ENCODE data around the gene IFNW1. TPM values are rescaled to one million over a fixed set of nuclear protein-coding genes. Genes with fewer than 3 reads are reported as not detected.

Gene IFNW1
- total RNA-seq, 1 experiment from 2014 or later: not detected

DNA sequence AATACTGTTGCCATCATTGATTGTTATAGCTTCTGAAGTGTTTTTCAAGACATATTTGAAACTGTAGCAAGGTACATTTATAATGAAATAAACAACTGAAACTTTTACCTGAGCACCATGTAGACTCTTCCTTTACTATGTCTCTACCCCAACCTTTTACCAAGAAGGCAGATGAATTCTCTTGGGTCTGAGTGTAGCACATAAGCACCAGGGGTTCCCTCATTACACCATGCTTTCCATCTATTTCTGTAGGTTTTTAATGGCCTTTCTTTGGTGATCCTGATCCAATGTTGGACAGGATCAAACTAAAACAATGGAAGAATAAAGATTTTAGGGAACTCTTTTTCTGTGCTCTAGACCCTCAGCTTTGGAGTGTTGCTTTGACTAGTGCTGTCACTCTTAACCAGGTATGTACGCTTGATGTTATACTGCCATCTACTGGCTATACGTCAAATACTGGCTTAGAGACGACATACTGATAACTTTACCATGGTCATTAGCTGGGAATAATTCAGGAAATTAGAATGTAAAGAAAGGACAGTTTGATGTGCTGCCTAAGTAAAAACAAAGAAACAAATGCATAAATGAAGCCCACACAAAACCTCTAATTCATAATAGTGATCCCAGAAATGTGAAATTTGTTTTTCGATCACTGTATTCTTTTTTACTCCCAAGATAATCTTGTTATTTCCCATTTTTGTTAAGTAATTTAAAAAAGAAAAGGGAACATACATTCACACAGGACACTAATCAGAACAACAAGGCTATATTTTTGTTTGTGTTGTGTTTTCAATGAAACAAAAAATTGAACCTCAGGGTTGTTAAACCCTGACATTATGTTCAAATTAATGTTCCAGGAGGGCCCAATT lies 30.7 kb downstream of the IFNW1 start:
- peak; percentile 72 for DNase-seq (ENCODE audit: low read depth)

GRCh38 chr9:21104787-21105186 lies 36.8 kb downstream of the IFNW1 start:
- DNase-seq (ENCODE audit: low read depth): no peak

DNA sequence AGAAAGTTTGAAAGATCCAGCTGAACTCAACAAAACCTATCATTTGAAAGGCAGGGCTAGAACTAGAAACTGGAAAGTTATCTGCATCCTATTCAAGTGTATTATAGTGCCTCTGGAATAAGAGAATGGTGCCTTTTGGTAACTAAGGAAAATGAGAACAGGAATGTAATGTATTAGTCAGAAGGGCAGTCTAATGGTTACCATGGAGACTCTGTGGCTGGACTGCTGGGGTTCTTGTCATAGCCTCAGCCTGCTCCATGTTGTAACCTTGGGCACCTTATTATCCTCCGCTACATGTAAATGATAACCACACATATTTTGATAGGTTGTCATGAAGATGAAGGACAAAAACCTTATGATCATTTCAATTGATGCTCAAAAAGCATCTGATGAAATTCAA lies 39.3 kb downstream of the IFNW1 start:
- DNase-seq (ENCODE audit: low read depth): peak; percentile 43

DNA sequence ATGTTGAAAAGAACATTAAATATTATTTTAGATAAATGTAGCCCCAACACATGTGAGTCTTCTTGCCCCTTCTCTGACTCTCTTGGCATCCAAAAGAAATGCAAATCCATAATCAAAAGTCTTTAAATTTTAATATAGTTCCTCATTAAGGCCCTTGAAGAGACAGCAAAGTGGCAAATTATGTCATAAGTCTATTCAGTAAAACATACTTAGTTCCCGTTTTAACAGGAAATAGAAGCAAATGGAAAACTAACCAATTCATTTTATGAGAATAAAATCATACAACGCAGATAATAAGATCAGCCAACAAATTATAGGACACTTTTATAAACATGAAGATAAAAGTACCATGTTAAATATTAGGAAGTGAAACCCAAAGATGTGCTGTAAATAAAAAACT lies 43.8 kb downstream of the IFNW1 start:
- DNase-seq (ENCODE audit: low read depth): no peak

DNA sequence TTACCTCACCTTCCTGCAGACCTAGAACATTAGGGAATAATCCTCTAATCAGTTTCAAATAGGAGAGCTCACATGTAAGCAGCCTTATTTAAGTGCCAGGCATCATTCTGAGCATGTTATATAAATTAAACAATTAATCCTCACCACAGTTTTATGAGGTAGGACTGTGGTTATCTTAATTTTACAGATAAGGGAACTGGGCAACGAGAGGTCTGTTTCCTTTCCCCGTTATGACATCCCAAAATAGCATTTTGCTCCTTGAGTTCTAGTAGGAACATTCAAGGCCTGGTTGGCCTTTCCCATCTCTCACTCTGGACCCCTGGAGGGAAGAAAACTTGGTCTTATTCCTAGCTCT lies 44.8 kb downstream of the IFNW1 start:
- no peak for DNase-seq (ENCODE audit: low read depth)

- peak; percentile 60 for DNase-seq (ENCODE audit: low read depth)
Measured at GRCh38 chr9:21096172-21096900, 45.3 kb downstream of the IFNW1 start.

DNA sequence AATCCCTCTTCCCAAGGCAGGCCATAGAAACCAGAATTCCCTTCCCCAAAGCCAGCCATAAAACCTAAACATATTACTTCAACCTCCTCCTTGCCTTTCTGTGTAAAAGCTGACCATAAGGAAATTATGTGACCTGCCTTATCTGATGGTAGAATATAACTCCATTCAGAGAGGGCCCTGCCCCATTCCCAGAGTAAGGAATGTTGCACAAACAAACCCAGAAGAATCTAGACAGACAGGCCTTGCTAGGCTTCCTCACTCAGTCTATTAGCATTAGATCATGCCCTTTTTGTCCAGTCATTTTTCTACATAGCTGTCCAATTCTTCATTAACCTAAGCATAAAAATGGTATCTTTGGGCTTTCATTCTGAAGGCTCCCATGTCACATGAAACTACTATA lies 46.1 kb downstream of the IFNW1 start:
- no peak for DNase-seq (ENCODE audit: low read depth)

Other genes with a start within 250 kb of the IFNW1 start
- 0.34 and 0.38 TPM in 2 replicates for gene HACD4, start 110.2 kb downstream of the IFNW1 start, total RNA-seq (2014; rRNA removed)
- gene IFNB1, start 63.9 kb downstream of the IFNW1 start, total RNA-seq (2014; rRNA removed): not detected in 2 replicates
- gene IFNA21, start 24.8 kb upstream of the IFNW1 start, total RNA-seq (2014; rRNA removed): not detected in 2 replicates
- gene IFNA4, start 45.8 kb upstream of the IFNW1 start, total RNA-seq (2014; rRNA removed): not detected in 2 replicates
- gene IFNA7, start 60.4 kb upstream of the IFNW1 start, total RNA-seq (2014; rRNA removed): not detected in 2 replicates
- gene IFNA10, start 65.3 kb upstream of the IFNW1 start, total RNA-seq (2014; rRNA removed): not detected in 2 replicates
- gene IFNA16, start 75.5 kb upstream of the IFNW1 start, total RNA-seq (2014; rRNA removed): not detected in 2 replicates
- not detected in 2 replicates for gene IFNA17, start 86.4 kb upstream of the IFNW1 start, total RNA-seq (2014; rRNA removed)
- not detected in 2 replicates for gene IFNA14, start 98.2 kb upstream of the IFNW1 start, total RNA-seq (2014; rRNA removed)
- gene IFNA5, start 163.5 kb upstream of the IFNW1 start, total RNA-seq (2014; rRNA removed): not detected in 2 replicates
- 35.5 and 39.4 TPM in 2 replicates for gene KLHL9, start 193.6 kb upstream of the IFNW1 start, total RNA-seq (2014; rRNA removed)
- not detected in 2 replicates for gene IFNA6, start 209.1 kb upstream of the IFNW1 start, total RNA-seq (2014; rRNA removed)
- gene IFNA13, start 226.2 kb upstream of the IFNW1 start, total RNA-seq (2014; rRNA removed): not detected in 2 replicates
- gene IFNA2, start 243.6 kb upstream of the IFNW1 start, total RNA-seq (2014; rRNA removed): not detected in 2 replicates

Measured in LHCN-M2 (cell line).